ENCODE results near the gene CNTNAP2. TPM values are rescaled to one million over a fixed set of nuclear protein-coding genes. Genes with fewer than 3 reads are reported as not detected.
"Not testable (repeated sequence)": the region's sequence is repeated elsewhere in the genome, so short reads cannot be mapped to it uniquely, and the experiment has no call there.

CNTNAP2 gene
- total and polyA plus RNA-seq, 2 of the 4 experiments (the other 2 are of a cell fraction), result not detected

- DNase-seq; H3K27ac ChIP-seq (ENCODE audit: insufficient read depth, low read length); H2AK9ac ChIP-seq (replicated peaks; ENCODE audit: low read depth, low read length, poor library complexity); H2BK5ac ChIP-seq (ENCODE audit: low read depth, low read length, poor library complexity, severe bottlenecking); intact Hi-C loops (cut with micrococcal nuclease); H2AK5ac ChIP-seq (ENCODE audit: low read depth, low read length); H2BK20ac ChIP-seq (ENCODE audit: low read depth, low read length); CTCF ChIA-PET; ATAC-seq (ENCODE audit: low read depth); H3K9ac ChIP-seq (ENCODE audit: low read depth, low read length); H4K5ac ChIP-seq (ENCODE audit: low read depth, low read length); H3K36me3 ChIP-seq (ENCODE audit: control insufficient read depth, insufficient read depth, low read length); H4K8ac ChIP-seq (ENCODE audit: low read depth in 2 of 2, low read length in 2 of 2); H3K4me2 ChIP-seq (ENCODE audit: low read depth, low read length); H4K91ac ChIP-seq (ENCODE audit: insufficient read depth, low read depth, low read length); H3K27me3 ChIP-seq (ENCODE audit: control insufficient read depth, insufficient read depth, low read length); dilution Hi-C loops (cut with HindIII; ENCODE audit: low sequenced_read_pairs, unreplicated experiment); H3K56ac ChIP-seq (ENCODE audit: extremely low read depth, insufficient read depth, low read length); in situ Hi-C loops (cut with MboI; ENCODE audit: low sequenced_read_pairs); BruUV-seq (replicated peaks); H3K14ac ChIP-seq (replicated peaks; ENCODE audit: low read depth, low read length); H4K20me1 ChIP-seq (ENCODE audit: insufficient read depth, low read length); H3K9me1 ChIP-seq (ENCODE audit: insufficient read depth, low read length); POLR2A ChIA-PET (ENCODE audit: unreplicated experiment); H3K4me3 ChIP-seq (ENCODE audit: insufficient read depth, low read depth, low read length); H2BK120ac ChIP-seq (ENCODE audit: low read depth, low read length); H2AFZ ChIP-seq (replicated peaks; ENCODE audit: low read length, poor library complexity); H3K18ac ChIP-seq (ENCODE audit: low read depth, low read length); H3K79me1 ChIP-seq (ENCODE audit: low read depth in 1 of 2, low read length in 2 of 2); H3K4me1 ChIP-seq (ENCODE audit: control insufficient read depth, insufficient read depth, low read length); H2BK15ac ChIP-seq (ENCODE audit: low read depth, low read length); H3K23ac ChIP-seq (ENCODE audit: low read depth, low read length); H3K4ac ChIP-seq (ENCODE audit: low read depth, low read length): not testable (repeated sequence)
- 94% methylated on average over 5 of the region's 24 CpGs; no CpG with 5 or more reads in 1 of the 2 experiments for WGBS, 2 experiments (ENCODE audit: extremely low coverage in 2 of 2, insufficient read length in 1 of 2)
- peaks cover 11% of the 10 kb centered on the region for H3K9me3 ChIP-seq (ENCODE audit: control insufficient read depth, insufficient read depth, low read length)
Measured at GRCh38 chr7:146905746-146906145, 789.1 kb downstream of the CNTNAP2 start.
